ENCODE data around the gene PNKP.

Gene PNKP

DNA sequence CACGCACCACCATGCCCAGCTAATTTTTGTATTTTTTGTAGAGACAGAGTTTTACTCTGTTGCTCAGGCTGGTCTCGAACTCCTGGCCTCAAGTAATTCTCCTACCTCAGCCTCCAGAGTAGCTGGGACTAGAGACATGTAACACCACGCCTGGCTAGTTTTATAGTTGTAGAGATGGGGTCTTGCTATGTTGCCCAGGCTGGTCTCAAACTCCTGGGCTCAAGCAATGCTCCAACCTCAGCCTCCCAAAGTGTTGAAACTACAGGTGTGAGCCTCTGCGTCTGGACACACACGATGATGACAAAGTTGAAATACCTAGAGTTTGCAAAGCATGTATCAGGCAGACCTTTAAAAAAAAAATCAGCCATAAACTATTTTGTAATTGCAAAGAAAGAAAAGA, 21.0 kb downstream of the PNKP start:
- H3K9me3 ChIP-seq (ENCODE audit: control insufficient read depth, insufficient read depth, low read depth, low read length): no peaks in the 10 kb centered on the region
- POLR2A ChIA-PET: no interaction called here
- H3K4me3 ChIP-seq (ENCODE audit: low read depth, low read length): no peak overlapping the region
- H3K4me1 ChIP-seq (ENCODE audit: control insufficient read depth, insufficient read depth, low read length): peaks cover 2% of the 10 kb centered on the region; the same call in 1 of the 2 replicates
- CTCF ChIA-PET: interaction anchor here (1.0 kb wide), 1 partner anchor 78 kb away, joined by 3 read pairs; no protein-coding TSS in a partner anchor
- peaks cover 0 to 4% of the 10 kb centered on the region in 2 experiments; a peak in 1 of 3 replicates for H3K36me3 ChIP-seq (ENCODE audit: control insufficient read depth in 2 of 2, insufficient read depth in 1 of 2, low read length in 2 of 2)
- TF ChIP-seq ZNF121 (tag by site-specific recombination; IDR thresholded peaks at IDR 0.05) (peak; percentile 61), ZNF660 (tag by site-specific recombination; IDR thresholded peaks at IDR 0.05) (no peak)
- no peak overlapping the region for H3K27ac ChIP-seq (ENCODE audit: extremely low read depth, low read depth, low read length)

DNA sequence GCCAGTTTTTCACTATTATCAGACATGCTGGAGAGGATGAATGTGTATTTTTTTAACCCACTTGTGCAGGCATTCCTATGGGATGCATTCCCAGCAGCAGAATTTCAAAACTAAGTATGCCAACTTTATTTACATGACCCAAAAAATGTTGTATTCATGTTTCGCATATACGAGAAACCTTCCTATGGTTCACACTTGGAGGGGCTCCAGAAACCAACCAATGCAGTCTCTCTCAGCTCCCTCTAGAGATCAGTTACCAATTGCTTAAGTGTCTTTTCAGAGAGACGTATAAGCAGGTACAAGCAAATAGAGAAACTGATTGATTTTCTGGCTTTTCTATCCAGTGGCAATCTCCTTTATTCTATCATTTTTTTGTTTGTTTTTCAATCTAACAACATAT, 22.0 kb downstream of the PNKP start:
- CTCF ChIA-PET: interaction anchor here (0.6 kb wide), 1 partner anchor 45 kb away, joined by 3 read pairs; no protein-coding TSS in a partner anchor
- H3K27ac ChIP-seq (ENCODE audit: extremely low read depth, low read depth, low read length): no peak overlapping the region
- POLR2A ChIA-PET: no interaction called here
- peaks cover 2% of the 10 kb centered on the region; the same call in 1 of the 2 replicates for H3K4me1 ChIP-seq (ENCODE audit: control insufficient read depth, insufficient read depth, low read length)
- TF ChIP-seq ZNF18 (tag by site-specific recombination; IDR thresholded peaks at IDR 0.05) (peak; percentile 58), ZBTB20 (tag by site-specific recombination; IDR thresholded peaks at IDR 0.05) (0 out of 2 replicates have a peak, but pooled peaks have one; percentile 17), ZFP69B (tag by site-specific recombination; IDR thresholded peaks at IDR 0.05) (no peak), ZNF596 (tag by site-specific recombination; IDR thresholded peaks at IDR 0.05) (0 out of 2 replicates have a peak, but pooled peaks have one; percentile 27), ZNF274 (IDR thresholded peaks at IDR 0.05; ENCODE audit: low read length) (no peak), ZNF274 (tag by site-specific recombination; IDR thresholded peaks at IDR 0.05; ENCODE audit: borderline replicate concordance) (no peak)
- TF ChIP-seq, protein P1, sequence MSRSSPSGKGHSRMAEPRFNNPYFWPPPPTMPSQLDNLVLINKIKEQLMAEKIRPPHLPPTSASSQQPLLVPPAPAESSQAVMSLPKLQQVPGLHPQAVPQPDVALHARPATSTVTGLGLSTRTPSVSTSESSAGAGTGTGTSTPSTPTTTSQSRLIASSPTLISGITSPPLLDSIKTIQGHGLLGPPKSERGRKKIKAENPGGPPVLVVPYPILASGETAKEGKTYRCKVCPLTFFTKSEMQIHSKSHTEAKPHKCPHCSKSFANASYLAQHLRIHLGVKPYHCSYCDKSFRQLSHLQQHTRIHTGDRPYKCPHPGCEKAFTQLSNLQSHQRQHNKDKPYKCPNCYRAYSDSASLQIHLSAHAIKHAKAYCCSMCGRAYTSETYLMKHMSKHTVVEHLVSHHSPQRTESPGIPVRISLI (tag by site-specific recombination; IDR thresholded peaks at IDR 0.05): no peak
- H3K4me3 ChIP-seq (ENCODE audit: low read depth, low read length): no peak overlapping the region
- peaks cover 6 to 10% of the 10 kb centered on the region in 2 experiments for H3K36me3 ChIP-seq (ENCODE audit: control insufficient read depth in 2 of 2, insufficient read depth in 1 of 2, low read length in 2 of 2)
- H3K9me3 ChIP-seq (ENCODE audit: control insufficient read depth, insufficient read depth, low read depth, low read length): no peaks in the 10 kb centered on the region

- CTCF ChIA-PET: interaction anchor here (0.6 to 1.5 kb wide), 3 partner anchors 93 to 168 kb away, joined by 3 to 6 read pairs (median 5); no protein-coding TSS in a partner anchor
- POLR2A ChIA-PET: interaction anchor here (1.8 kb wide), 1 partner anchor 40 kb away, joined by 5 read pairs; no protein-coding TSS in a partner anchor
- no peaks in the 10 kb centered on the region for H3K9me3 ChIP-seq (ENCODE audit: control insufficient read depth, insufficient read depth, low read depth, low read length)
- no peak overlapping the region for H3K4me3 ChIP-seq (ENCODE audit: low read depth, low read length)
- no peak overlapping the region for H3K27ac ChIP-seq (ENCODE audit: extremely low read depth, low read depth, low read length)
- peaks cover 6 to 19% of the 10 kb centered on the region in 2 experiments for H3K36me3 ChIP-seq (ENCODE audit: control insufficient read depth in 2 of 2, insufficient read depth in 1 of 2, low read length in 2 of 2)
- TF ChIP-seq, protein P2, sequence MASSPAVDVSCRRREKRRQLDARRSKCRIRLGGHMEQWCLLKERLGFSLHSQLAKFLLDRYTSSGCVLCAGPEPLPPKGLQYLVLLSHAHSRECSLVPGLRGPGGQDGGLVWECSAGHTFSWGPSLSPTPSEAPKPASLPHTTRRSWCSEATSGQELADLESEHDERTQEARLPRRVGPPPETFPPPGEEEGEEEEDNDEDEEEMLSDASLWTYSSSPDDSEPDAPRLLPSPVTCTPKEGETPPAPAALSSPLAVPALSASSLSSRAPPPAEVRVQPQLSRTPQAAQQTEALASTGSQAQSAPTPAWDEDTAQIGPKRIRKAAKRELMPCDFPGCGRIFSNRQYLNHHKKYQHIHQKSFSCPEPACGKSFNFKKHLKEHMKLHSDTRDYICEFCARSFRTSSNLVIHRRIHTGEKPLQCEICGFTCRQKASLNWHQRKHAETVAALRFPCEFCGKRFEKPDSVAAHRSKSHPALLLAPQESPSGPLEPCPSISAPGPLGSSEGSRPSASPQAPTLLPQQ (tag by site-specific recombination; IDR thresholded peaks at IDR 0.05): no peak
- no peak for TF ChIP-seq ZFP69B (tag by site-specific recombination; IDR thresholded peaks at IDR 0.05)
- TF ChIP-seq ZNF274 (IDR thresholded peaks at IDR 0.05; ENCODE audit: low read length): no peak
- TF ChIP-seq ZNF274 (tag by site-specific recombination; IDR thresholded peaks at IDR 0.05; ENCODE audit: borderline replicate concordance): no peak
- TF ChIP-seq KLF10 (tag by site-specific recombination; IDR thresholded peaks at IDR 0.05): no peak
- TF ChIP-seq ZNF658 (tag by site-specific recombination; IDR thresholded peaks at IDR 0.05): no peak
- no peak for TF ChIP-seq ZXDB (tag by site-specific recombination; IDR thresholded peaks at IDR 0.05)
- TF ChIP-seq SP7 (tag by site-specific recombination; IDR thresholded peaks at IDR 0.05): no peak
- TF ChIP-seq ZNF837 (tag by site-specific recombination; IDR thresholded peaks at IDR 0.05): no peak
- no peak for TF ChIP-seq FEZF1 (tag by site-specific recombination; IDR thresholded peaks at IDR 0.05)
- H3K4me1 ChIP-seq (ENCODE audit: control insufficient read depth, insufficient read depth, low read length): peaks cover 2% of the 10 kb centered on the region; the same call in 1 of the 2 replicates
Observed at GRCh38 chr19:49844138-49845095, 23.0 kb downstream of the PNKP start.

All from HEK293 (cell line).